Astrocyte (in vitro differentiated cells and primary cell): ENCODE results near the gene SMC6.

ENCODE experiments used
- EZH2 ChIP-seq: IDR thresholded peaks from 2 replicates; pipeline ENCODE4 v1.6.1; 2012; ENCODE audit warnings: mild to moderate bottlenecking, low read length, inconsistent platforms; ENCODE audit not compliant: insufficient read depth
- TF ChIP-seq, protein P1 (sequence below): IDR thresholded peaks from 2 replicates; pipeline ENCODE4 v1.5.1; 2011; ENCODE audit warnings: low read depth, mild to moderate bottlenecking, inconsistent platforms, low read length, moderate library complexity; ENCODE audit not compliant: insufficient read depth

DNA sequence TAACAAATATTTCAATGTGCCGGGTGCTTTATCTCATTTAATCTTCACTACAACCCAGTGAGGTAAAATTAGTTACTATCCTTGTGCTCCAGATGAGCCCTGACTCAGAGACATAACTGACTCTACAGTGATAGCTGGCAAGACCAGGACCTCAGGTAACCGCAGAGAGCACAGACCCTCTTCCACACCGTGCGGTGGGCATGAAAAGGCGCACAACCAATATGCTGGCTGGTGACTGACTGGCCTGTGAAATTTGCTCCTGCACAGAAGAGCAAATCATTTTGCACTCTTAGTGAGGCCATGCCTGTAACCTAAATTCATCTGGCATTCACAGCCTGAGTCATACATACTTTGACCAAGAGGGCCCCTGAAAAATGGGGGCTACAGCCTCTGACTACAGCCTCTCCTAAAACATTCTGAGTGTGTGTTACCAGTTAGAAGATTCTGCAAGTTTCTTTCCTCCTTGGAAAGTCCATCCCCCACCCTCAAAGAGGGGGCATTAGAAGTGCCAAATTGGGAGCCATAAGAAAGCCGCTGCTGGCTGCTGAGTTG, 40.3 kb upstream of the SMC6 start:
- TF ChIP-seq, protein P1, sequence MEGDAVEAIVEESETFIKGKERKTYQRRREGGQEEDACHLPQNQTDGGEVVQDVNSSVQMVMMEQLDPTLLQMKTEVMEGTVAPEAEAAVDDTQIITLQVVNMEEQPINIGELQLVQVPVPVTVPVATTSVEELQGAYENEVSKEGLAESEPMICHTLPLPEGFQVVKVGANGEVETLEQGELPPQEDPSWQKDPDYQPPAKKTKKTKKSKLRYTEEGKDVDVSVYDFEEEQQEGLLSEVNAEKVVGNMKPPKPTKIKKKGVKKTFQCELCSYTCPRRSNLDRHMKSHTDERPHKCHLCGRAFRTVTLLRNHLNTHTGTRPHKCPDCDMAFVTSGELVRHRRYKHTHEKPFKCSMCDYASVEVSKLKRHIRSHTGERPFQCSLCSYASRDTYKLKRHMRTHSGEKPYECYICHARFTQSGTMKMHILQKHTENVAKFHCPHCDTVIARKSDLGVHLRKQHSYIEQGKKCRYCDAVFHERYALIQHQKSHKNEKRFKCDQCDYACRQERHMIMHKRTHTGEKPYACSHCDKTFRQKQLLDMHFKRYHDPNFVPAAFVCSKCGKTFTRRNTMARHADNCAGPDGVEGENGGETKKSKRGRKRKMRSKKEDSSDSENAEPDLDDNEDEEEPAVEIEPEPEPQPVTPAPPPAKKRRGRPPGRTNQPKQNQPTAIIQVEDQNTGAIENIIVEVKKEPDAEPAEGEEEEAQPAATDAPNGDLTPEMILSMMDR = no peak
- TF ChIP-seq EZH2 = no peak
